ENCODE measurements around the gene IZUMO3.

DNA sequence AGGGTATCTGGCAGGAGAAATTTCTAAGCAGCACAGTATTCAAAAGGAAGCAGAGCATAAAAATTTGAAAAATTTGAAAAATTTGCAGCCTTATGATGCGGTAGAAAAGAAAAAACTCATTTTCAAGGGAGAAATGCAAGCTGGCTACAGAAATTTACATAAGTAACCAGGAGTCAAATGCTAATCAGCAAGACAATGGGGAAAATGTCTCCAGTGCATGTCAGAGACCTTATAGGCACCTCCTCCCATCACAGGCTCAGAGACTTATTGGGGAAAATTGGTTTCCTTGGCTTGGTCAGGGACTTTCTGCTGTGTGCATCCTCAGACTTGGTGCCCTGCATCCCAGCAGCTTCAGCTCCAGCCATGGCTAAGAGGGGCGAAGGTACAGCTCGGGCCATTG lies 35.8 kb downstream of the IZUMO3 start:
- TF ChIP-seq, protein P1, sequence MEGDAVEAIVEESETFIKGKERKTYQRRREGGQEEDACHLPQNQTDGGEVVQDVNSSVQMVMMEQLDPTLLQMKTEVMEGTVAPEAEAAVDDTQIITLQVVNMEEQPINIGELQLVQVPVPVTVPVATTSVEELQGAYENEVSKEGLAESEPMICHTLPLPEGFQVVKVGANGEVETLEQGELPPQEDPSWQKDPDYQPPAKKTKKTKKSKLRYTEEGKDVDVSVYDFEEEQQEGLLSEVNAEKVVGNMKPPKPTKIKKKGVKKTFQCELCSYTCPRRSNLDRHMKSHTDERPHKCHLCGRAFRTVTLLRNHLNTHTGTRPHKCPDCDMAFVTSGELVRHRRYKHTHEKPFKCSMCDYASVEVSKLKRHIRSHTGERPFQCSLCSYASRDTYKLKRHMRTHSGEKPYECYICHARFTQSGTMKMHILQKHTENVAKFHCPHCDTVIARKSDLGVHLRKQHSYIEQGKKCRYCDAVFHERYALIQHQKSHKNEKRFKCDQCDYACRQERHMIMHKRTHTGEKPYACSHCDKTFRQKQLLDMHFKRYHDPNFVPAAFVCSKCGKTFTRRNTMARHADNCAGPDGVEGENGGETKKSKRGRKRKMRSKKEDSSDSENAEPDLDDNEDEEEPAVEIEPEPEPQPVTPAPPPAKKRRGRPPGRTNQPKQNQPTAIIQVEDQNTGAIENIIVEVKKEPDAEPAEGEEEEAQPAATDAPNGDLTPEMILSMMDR (IDR thresholded peaks at IDR 0.05; ENCODE audit: insufficient read depth, low read length, poor library complexity, severe bottlenecking), result no peak
- TF ChIP-seq EZH2phosphoT487 (conservative IDR thresholded peaks at IDR 0.05; ENCODE audit: low read length), result no peak

Data from SU-DHL-6 (cell line).